Omental fat pad (tissue), 4 donors: ENCODE measurements around the gene CAPNS1. TPM values are rescaled to one million over a fixed set of nuclear protein-coding genes. Genes with fewer than 3 reads are reported as not detected.

Experiments
- ATAC-seq: fragments of 150-250 bp; one replicate; pipeline ENCODE4 v1.9.1; 2016; ENCODE audit warnings: mild to moderate bottlenecking, moderate library complexity; ENCODE audit not compliant: low FRiP score
- DNase-seq: peaks from one replicate; pipeline ENCODE4 v3.0.0-alpha.2; 2019; ENCODE audit warnings: low spot score
- CTCF ChIP-seq, 3 donors: fragments of 450-650 bp; IDR thresholded peaks; one replicate each; pipeline ENCODE4 v1.5.1; 2016 to 2017; ENCODE audit warnings: antibody characterized with exemption in 3 of 3, mild to moderate bottlenecking in 3 of 3, moderate library complexity in 2 of 3
- total RNA-seq, 4 donors: library from RNA; depleted of rRNA; stranded (reverse); fragments of >200 nt; gene quantifications; one replicate each; pipeline ENCODE4 v1.1.0, GENCODE V29; 2016

Gene CAPNS1
- total RNA-seq, 4 donors from 2014 or later: 211 to 263 (median 246) TPM

- no peak for ATAC-seq
- TF ChIP-seq CTCF (IDR thresholded peaks at IDR 0.05): no peak
- no peak for DNase-seq
These were observed 58.3 kb downstream of the CAPNS1 start for GRCh38 chr19:36198119-36198518.

Other genes with a start within 250 kb of the CAPNS1 start
- 10 to 100 TPM in 3 of 4 donors, 1 to 10 TPM in 1; 7.4 to 52.7 (median 15.5) TPM for gene NFKBID, start 239.5 kb upstream of the CAPNS1 start, total RNA-seq
- gene HCST, start 237.5 kb upstream of the CAPNS1 start, total RNA-seq: 10 to 100 TPM in 2 of 4 donors, 1 to 10 TPM in 2; 7.6 to 57.0 (median 13.3) TPM
- gene TYROBP, start 231.8 kb upstream of the CAPNS1 start, total RNA-seq: 100 to 1,000 TPM; 171 to 490 (median 280) TPM
- 1 to 10 TPM; 3.2 to 8.7 (median 5.3) TPM for gene LRFN3, start 203.7 kb upstream of the CAPNS1 start, total RNA-seq
- 10 to 100 TPM; 19.0 to 53.8 (median 32.2) TPM for gene SDHAF1, start 144.9 kb upstream of the CAPNS1 start, total RNA-seq
- gene SYNE4, start 131.3 kb upstream of the CAPNS1 start, total RNA-seq: under 1 TPM in 3 of 4 donors, not detected in 1; 0.28 to 0.79 (median 0.50) TPM
- 10 to 100 TPM; 13.6 to 21.8 (median 16.1) TPM for gene ALKBH6, start 125.9 kb upstream of the CAPNS1 start, total RNA-seq
- 10 to 100 TPM in 1 of 4 donors, 1 to 10 TPM in 3; 3.3 to 11.9 (median 8.1) TPM for gene CLIP3, start 107.2 kb upstream of the CAPNS1 start, total RNA-seq
- 10 to 100 TPM in 2 of 4 donors, 1 to 10 TPM in 2; 2.0 to 10.4 (median 7.6) TPM for gene THAP8, start 85.8 kb upstream of the CAPNS1 start, total RNA-seq
- under 1 TPM; 0.31 to 0.95 (median 0.69) TPM for gene WDR62, start 85.2 kb upstream of the CAPNS1 start, total RNA-seq
- gene OVOL3, start 28.9 kb upstream of the CAPNS1 start, total RNA-seq: not detected
- gene POLR2I, start 25.2 kb upstream of the CAPNS1 start, total RNA-seq: 10 to 100 TPM; 32.5 to 58.5 (median 36.1) TPM
- 100 to 1,000 TPM in 2 of 4 donors, 10 to 100 TPM in 2; 86.9 to 126 (median 106) TPM for gene TBCB, start 24.6 kb upstream of the CAPNS1 start, total RNA-seq
- gene COX7A1, start 12.4 kb downstream of the CAPNS1 start, total RNA-seq: 10 to 100 TPM; 25.1 to 60.3 (median 43.9) TPM
- gene ZNF565, start 74.6 kb downstream of the CAPNS1 start, total RNA-seq: 1 to 10 TPM; 4.3 to 8.5 (median 6.0) TPM
- gene ZNF146, start 75.0 kb downstream of the CAPNS1 start, total RNA-seq: 10 to 100 TPM; 45.6 to 89.0 (median 61.2) TPM
- 10 to 100 TPM in 1 of 4 donors, 1 to 10 TPM in 3; 1.4 to 10.4 (median 3.2) TPM for gene ZFP14, start 239.1 kb downstream of the CAPNS1 start, total RNA-seq